ENCODE measurements around the gene DPYD.

The DPYD gene

DNA sequence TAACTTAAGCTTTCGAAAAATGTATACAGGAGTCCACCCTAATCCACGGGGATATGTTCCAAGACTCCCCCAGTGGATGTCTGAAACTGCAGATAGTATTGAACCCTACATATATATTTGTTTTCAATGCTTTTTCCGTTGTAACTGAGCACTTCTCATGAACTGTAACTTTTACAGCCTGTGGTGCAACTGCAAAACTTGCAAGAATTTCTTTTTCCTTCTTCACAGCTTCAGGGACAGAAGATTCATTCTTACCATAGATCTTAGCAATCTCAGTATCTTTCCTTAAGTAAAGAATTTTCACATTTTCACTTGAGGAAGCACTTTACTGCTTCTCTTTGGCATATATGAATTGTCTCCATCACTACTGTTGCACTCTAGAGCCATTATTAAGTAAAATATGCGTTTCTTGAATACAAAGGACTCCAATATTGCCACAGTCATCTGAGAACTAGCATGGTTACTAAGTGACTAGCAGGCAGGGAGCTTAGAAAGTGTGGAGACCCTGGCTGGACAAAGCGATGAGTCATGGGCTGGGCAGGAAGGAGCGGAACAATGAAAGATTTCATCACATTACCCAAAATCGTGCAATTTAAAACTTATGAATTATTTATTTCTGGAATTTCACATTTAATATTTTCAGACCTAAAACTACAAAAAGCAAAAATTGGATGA, 14.1 kb downstream of the DPYD start:
- no peak for DNase-seq

DNA sequence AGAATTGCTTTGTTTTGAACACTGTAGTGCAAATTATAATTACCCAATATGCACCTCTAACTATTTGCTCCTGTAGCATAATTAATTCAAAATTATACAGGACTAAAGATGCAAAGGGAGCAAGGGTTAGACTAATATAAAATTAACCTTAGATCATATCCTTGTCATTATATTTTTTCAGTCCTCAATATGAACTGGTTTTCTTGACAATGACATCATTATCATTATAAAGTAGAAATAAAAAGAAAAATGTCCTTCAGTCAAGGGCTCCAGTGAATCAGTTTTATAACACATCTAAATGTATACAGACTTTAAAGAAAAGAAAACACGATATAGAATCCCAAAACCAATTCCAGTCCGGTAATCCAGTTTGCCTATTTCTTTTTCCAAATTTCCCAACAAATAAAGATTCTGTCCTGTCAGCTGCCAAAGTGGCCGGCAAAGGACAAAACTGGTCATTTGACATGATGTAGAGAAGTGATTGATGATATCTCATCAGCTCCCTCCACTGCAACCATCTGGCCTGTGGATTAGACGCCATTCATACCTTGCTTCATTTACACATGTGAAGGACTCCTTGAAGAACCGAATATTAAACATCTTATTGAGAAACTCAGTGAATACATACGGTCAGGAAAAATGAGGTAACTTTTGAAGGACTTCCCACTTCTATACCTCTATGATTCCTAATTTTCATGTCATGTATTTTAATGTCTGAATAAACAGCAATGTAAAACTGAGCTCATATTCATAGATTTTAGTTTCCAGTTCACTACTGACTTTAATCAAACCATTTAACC, 15.5 kb downstream of the DPYD start:
- no peak for DNase-seq

GRCh38 chr1:97904534-97904933, 16.3 kb downstream of the DPYD start:
- DNase-seq, result no peak

DNA sequence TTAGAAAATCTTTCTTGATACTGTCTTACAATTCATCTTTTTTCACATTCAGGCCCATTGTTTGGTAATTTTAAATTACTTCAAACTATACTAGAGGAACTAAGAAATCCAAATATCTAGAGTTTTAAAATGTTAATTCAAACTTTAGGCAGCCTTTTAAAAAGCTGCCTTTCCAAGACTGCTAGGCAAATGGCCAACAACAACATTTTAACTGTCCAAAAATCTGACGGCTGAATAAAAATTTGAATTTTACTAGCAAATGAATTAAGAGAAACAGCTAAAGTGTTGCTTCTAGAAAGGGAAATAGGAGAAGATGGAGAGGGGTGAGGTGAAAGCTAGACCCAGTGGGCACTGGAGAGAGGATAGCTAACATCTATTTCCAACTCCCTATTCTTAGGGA, 17.2 kb downstream of the DPYD start:
- no peak for DNase-seq

DNA sequence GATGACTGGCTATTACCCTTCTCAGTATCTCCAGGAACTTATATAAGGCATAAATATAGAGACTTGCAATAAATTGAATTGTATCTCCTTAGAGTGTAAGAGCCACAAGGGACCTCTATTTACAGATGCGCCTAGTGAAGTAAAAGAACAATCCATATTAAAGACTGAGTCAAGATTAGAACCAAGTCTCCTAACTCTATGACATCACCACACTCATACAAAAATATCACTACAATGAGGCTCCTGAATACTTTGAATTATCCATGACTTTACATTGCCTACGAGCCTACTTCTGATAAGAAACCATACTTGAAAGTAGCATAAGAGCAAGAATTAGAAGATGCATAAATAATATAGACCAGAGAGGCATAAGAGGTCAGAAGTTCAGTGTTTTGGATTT, 18.8 kb downstream of the DPYD start:
- no peak for DNase-seq

DNA sequence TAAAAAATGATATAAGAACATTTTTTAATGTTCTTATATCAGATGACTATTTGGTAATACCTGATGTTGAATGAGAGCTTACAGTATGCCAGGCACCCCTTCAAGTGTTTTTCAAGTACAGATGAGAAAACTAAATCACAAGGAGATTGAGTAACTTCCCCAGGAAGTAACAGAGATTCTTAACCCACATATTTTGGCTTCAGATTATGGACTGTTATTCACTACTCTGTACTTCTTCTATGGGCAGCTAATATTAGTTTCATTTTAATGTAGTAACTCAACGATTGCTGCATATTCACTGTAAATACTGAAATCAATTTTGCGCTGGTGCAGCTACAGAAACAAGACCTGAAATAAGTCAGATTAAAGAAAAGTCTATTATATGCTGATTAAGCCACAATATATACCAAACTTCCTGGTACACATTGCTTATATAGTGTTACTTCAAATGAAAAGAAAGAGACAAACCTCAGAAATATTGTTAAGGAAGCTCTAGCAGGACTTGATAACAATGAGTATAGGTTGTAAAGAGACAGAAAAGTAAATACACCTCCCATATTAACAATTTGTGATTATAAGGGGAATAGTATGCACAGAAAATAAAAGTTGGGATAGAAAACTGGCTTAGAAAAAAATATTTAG, 19.7 kb downstream of the DPYD start:
- DNase-seq, result no peak

- no peak for DNase-seq
Observed at GRCh38 chr1:97898948-97899347, 21.9 kb downstream of the DPYD start.

DNA sequence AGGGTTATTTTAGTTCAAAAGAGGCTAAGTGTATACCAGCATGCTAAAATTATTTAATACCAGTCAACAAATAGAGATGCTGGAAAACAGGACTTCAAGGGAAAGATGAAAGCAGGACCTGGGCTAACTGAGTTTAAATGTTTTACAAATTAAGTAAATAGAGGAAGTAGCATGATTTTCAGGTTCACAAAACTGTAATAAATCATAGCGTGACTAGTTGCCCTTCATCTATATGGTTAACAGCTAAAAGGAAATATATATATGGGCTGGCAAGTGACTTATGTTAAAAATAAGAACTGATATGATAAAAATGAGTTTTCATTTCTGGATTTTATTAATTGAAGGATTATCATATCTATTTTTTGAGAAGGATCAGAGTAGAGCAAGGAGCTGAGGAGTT, 25.6 kb downstream of the DPYD start:
- DNase-seq, result no peak

GRCh38 chr1:97893844-97894243, 27.0 kb downstream of the DPYD start:
- no peak for DNase-seq

- DNase-seq, result no peak
Observed at GRCh38 chr1:97886199-97886598, 34.6 kb downstream of the DPYD start.

DNA sequence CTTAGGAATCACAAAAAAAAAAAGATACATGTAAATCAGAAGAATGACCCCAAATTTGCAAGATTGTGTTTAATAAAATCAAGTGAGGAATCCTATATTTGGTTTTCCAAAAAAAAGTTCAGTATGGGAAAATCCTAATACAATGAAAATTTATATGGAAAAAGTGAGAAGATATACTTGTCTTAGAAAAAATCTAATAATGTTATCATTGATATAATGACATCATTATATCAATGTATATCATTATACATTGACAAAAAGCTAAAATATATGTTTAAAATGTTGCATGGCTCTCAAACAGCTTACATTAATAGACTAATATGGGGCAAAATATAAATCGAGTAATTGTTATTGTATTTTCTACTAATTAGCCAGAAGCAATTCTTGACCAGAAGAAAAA, 37.0 kb downstream of the DPYD start:
- no peak for DNase-seq

DNA sequence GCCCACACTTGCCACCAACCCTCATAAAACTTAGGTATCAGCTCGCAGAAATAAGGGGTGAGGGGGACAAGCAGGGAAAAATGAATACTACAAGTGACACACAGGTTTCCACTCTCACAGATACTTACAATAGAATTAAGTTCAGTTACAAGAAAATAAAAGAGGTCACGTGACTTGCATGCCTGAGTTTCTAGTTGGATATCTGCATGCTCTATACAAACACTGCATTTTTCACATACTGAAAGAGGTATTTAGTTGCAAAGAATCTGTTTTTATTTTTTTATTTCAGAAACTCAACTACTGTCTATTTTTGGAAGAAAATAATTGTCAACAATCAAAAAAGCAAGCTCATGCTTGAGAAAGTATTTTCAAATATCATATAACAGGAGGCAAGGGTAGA, 43.5 kb downstream of the DPYD start:
- no peak for DNase-seq

- no peak for DNase-seq
Observed at GRCh38 chr1:97875996-97876395, 44.8 kb downstream of the DPYD start.

DNA sequence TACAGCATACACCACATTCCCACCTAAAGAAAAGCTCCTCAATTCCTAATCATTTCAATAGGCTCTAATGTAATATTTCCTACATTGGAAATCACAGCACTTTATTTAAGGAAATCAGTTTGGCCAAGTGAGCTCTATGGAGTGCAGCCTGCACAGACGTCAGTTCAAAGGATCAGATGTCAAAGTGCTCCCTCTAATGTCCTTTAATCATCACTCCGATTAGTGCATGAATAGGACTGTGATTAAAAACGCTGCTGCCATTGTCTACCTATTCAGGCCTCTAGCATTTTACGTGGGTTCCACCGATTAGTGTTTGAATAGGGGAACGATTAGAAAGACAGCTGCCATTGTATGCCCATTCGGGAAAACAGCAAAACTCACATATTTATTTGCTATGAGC, 50.2 kb downstream of the DPYD start:
- DNase-seq, result peak; percentile 67

DNA sequence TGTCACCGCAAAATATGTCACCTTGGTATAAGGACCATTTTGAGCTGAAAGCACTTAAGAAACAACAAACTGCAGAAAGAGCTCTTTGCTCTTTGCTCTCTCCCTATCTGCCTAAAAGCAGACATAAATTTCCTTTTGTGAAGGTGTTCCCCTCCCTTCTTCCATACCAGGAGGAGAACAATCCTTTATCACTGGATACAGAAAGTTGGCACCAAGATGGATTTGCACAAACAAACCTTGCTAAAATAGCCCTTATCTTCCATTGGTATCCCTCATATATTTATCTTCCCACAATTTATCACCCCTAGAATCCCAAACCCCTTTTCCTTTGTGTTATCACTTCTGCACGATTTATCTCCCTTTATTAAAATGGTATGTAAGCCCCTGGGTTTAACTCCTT, 51.4 kb downstream of the DPYD start:
- no peak for DNase-seq

DNA sequence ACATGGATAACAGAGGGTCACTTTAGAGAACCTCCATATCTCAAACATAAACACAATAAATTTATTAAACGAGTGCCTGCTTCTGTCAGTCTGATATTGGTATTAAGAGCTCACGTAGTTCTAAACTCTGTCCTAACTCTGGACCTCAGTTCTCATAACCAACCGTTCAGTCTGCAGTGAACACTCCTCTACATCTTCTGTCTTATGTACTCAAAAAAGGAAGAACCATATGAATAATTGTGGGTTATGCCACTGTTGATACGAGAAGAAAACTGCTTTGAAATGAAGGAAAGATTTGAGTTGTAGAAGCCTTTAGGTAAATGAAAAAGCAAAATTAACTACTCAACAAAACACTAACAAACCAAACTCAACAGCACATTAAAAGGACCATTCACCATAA, 53.7 kb downstream of the DPYD start:
- DNase-seq, result no peak

DNA sequence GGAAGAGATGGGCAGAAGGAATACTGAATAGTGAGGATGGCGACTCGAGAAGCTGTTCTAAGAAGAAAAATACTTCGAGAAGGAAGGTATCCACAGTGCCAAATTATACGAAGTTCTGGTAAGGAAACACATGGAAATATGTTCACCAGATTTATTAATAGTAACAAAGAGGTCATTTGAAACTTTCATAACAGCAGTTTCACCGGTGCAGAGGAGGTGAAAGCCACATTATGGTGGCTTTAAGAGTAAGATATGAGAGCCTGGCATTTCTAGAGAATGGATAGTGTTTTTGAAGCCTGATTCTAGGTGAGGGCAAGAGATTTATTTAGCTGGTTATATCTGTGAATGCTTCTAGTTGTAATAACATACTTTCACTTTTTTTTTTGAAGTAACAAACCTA, 56.2 kb downstream of the DPYD start:
- DNase-seq, result no peak

DNA sequence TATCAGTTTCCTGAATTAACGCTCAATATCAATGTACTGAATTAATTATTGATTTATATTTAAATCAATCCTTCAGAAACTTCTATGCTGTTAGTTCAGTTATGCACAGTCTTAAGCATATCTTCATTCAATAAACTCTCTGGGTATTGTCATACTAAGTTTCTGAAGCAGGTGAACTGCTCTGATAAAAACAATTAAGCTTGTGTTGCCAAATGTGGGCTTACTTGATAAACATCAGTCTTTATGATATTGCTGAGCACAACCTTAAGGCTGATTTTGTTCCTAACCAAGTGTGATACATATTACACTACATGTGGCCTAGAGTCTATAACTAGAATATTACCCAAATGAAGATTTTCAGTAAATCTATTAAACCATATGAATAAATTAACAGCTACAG, 67.6 kb downstream of the DPYD start:
- no peak for DNase-seq

DNA sequence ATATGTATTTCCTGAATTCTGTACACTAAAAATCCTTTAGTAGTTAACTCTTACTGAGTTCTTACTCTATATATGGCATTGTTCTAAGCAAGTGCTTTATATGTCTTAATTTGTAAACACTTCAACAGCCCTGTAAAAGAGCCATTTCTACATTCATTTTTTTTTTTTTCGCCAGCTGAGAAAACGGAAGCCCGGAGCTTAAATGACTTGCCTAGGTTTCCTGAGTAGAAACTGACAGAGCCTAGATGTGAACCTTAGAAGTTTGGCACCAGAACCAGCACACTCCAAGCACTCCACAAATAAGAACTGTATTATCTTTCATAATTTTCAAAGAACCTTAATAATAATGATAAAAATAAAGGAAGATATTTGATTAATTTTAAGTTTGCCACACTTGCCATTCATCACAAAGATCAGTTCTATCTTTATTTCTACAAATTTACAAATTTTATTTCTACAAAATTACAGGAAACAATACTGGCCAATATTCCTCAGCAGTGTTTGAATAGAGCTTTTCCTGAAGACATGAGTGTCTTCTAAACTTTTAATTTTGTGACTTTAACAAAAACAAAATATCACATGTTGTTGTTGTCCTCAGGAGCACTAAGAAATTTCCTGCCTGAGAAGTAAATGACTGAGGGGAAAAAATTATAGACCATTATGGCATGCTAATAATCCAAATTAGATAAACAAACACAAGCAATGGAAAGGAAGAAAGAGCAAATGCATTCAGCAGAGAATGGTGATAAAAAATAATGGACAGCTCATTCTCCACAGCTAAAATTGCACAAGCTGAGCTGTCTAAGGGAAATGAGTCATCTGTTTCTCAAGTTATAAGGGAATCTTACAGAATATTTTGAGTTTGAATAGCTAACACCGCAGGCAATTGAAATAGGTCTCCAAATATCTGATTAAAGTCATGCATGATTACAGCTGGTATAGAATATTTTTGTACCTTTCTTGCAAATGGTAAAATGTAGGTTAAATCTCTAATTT, 71.2 kb downstream of the DPYD start:
- peak; percentile 19 for DNase-seq

- DNase-seq, result no peak
Observed at GRCh38 chr1:97845805-97846204, 75.0 kb downstream of the DPYD start.

DNA sequence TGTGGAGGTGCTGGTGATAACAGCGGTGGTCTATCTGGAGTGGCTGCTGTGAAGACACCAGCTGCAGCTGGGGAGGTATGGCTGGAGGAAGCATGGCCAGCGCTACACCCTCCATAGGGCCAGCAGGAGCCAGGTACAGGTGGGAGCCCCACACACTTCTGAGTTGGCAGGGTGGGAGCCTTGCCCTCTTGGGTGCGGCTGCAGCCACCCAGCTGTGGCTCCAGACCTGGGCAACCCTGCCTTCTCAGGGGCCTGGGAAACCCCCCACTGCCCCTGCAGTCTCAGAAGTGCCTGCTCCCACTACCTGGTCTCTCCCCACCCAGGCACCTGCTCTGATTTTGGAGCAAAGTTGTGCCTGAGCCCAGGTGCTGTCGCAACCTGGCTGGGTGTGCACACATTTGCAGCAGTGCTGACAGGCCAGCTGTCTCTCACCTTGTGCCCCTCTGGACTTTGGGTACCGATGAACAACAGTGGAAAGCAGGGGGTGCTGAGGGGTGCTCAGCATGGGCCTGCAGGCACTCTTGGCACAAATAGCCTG, 76.2 kb downstream of the DPYD start:
- no peak for DNase-seq

DNA sequence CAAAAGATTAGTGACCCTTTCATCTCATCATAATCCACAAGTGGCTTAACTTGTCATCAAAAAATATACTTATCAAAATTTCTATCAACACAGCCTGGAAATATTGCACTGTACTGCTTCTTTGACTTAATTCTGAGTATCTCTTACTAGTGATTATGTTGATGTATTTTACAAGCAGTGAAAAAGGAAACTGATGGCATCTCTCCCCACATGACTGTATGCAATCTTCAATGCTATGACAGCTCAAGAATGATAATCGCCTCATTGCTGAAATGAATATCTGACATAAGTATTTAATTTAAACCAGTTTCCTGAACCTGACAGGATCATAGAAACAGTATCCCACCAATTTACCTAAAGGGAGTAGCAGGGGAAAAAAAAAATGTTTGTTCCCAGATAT, 79.5 kb downstream of the DPYD start:
- no peak for DNase-seq

GRCh38 chr1:97837161-97837560, 83.7 kb downstream of the DPYD start:
- DNase-seq, result no peak

Measured in NCI-H774 (cell line).